Measurements from ENCODE around the gene ENO3.

ENO3 gene

GRCh38 chr17:4950075-4950745 is 709 bp upstream of the ENO3 start:
- no peak for DNase-seq (ENCODE audit: low read depth in 2 of 2)

- no peak for DNase-seq (ENCODE audit: low read depth in 2 of 2)
These were observed 567 bp downstream of the ENO3 start for GRCh38 chr17:4951486-4951885.

GRCh38 chr17:4953451-4953961 is 2.6 kb downstream of the ENO3 start:
- no peak for DNase-seq (ENCODE audit: low read depth in 2 of 2)

GRCh38 chr17:4955091-4955490 is 4.2 kb downstream of the ENO3 start:
- DNase-seq (ENCODE audit: low read depth in 2 of 2), result no peak

- DNase-seq (ENCODE audit: low read depth in 2 of 2), result no peak
These were observed 5.7 kb downstream of the ENO3 start for GRCh38 chr17:4956493-4957061.

GRCh38 chr17:4958102-4958501 is 7.2 kb downstream of the ENO3 start:
- DNase-seq (ENCODE audit: low read depth in 2 of 2), result no peak

GRCh38 chr17:4959261-4959965 is 8.5 kb downstream of the ENO3 start:
- DNase-seq (ENCODE audit: low read depth in 2 of 2), result no peak

- no peak for DNase-seq (ENCODE audit: low read depth in 2 of 2)
These were observed 9.5 kb downstream of the ENO3 start for GRCh38 chr17:4960279-4960922.

- no peak for DNase-seq (ENCODE audit: low read depth in 2 of 2)
These were observed 14.5 kb downstream of the ENO3 start for GRCh38 chr17:4965311-4965986.

GRCh38 chr17:4966844-4967538 is 16.1 kb downstream of the ENO3 start:
- DNase-seq (ENCODE audit: low read depth in 2 of 2), result peak; percentile 81 to 92

- DNase-seq (ENCODE audit: low read depth in 2 of 2), result peak; percentile 84 to 87
These were observed 16.9 kb downstream of the ENO3 start, which contains the start of gene SPAG7 for GRCh38 chr17:4967539-4968485. Gene SPAG7, minus strand, starts transcription at chr17:4967817. Its CDS starts 13 bp downstream, at chr17:4967804.

GRCh38 chr17:4968486-4969046 is 17.6 kb downstream of the ENO3 start:
- no peak for DNase-seq (ENCODE audit: low read depth in 2 of 2)

- DNase-seq (ENCODE audit: low read depth in 2 of 2), result no peak
These were observed 18.2 kb downstream of the ENO3 start for GRCh38 chr17:4969047-4969550.

GRCh38 chr17:4969551-4970173 is 18.7 kb downstream of the ENO3 start:
- DNase-seq (ENCODE audit: low read depth in 2 of 2), result no peak

GRCh38 chr17:4970273-4970672 is 19.4 kb downstream of the ENO3 start:
- DNase-seq (ENCODE audit: low read depth in 2 of 2), result no peak

GRCh38 chr17:4971826-4972225 is 20.9 kb downstream of the ENO3 start:
- DNase-seq (ENCODE audit: low read depth in 2 of 2), result no peak

- no peak for DNase-seq (ENCODE audit: low read depth in 2 of 2)
These were observed 21.4 kb downstream of the ENO3 start for GRCh38 chr17:4972322-4972721.

- no peak for DNase-seq (ENCODE audit: low read depth in 2 of 2)
These were observed 21.8 kb downstream of the ENO3 start for GRCh38 chr17:4972752-4973151.
